GM04504 (cell line): ENCODE data around the gene KCNIP4.

Source experiments
- DNase-seq: peaks from one replicate; pipeline ENCODE4 v3.0.0-alpha.2; 2012; ENCODE audit warnings: low read depth

Gene KCNIP4

GRCh38 chr4:21061902-21062301 lies 886.7 kb downstream of the KCNIP4 start:
- no peak for DNase-seq

- DNase-seq, result no peak
Observed at GRCh38 chr4:21046141-21046540, 902.4 kb downstream of the KCNIP4 start.

- DNase-seq, result no peak
Observed at GRCh38 chr4:21045119-21045518, 903.5 kb downstream of the KCNIP4 start.

- no peak for DNase-seq
Observed at GRCh38 chr4:21041708-21042107, 906.9 kb downstream of the KCNIP4 start.

- DNase-seq, result no peak
Observed at GRCh38 chr4:21034728-21035127, 913.8 kb downstream of the KCNIP4 start.

- DNase-seq, result no peak
Observed at GRCh38 chr4:21032089-21032645, 916.4 kb downstream of the KCNIP4 start.

- DNase-seq, result no peak
Observed at GRCh38 chr4:21018817-21019216, 929.8 kb downstream of the KCNIP4 start.

- DNase-seq, result no peak
Observed at GRCh38 chr4:21013501-21013900, 935.1 kb downstream of the KCNIP4 start.

GRCh38 chr4:21012851-21013331 lies 935.7 kb downstream of the KCNIP4 start:
- DNase-seq, result no peak

GRCh38 chr4:21011106-21011505 lies 937.5 kb downstream of the KCNIP4 start:
- no peak for DNase-seq

GRCh38 chr4:21009956-21010355 lies 938.6 kb downstream of the KCNIP4 start:
- DNase-seq, result no peak

- no peak for DNase-seq
Observed at GRCh38 chr4:21005647-21006046, 942.9 kb downstream of the KCNIP4 start.

- no peak for DNase-seq
Observed at GRCh38 chr4:21002976-21003375, 945.6 kb downstream of the KCNIP4 start.

- DNase-seq, result no peak
Observed at GRCh38 chr4:21002286-21002685, 946.3 kb downstream of the KCNIP4 start.

- DNase-seq, result no peak
Observed at GRCh38 chr4:21001490-21001889, 947.1 kb downstream of the KCNIP4 start.

GRCh38 chr4:20997886-20998285 lies 950.7 kb downstream of the KCNIP4 start:
- no peak for DNase-seq

GRCh38 chr4:20995610-20996009 lies 953.0 kb downstream of the KCNIP4 start:
- DNase-seq, result no peak

- no peak for DNase-seq
Observed at GRCh38 chr4:20995015-20995414, 953.6 kb downstream of the KCNIP4 start.

GRCh38 chr4:20992002-20992401 lies 956.6 kb downstream of the KCNIP4 start:
- DNase-seq, result no peak

GRCh38 chr4:20987191-20987590 lies 961.4 kb downstream of the KCNIP4 start:
- DNase-seq, result no peak

- DNase-seq, result no peak
Observed at GRCh38 chr4:20984576-20984836, 964.1 kb downstream of the KCNIP4 start.

- no peak for DNase-seq
Observed at GRCh38 chr4:20983763-20984575, 964.6 kb downstream of the KCNIP4 start.

- no peak for DNase-seq
Observed at GRCh38 chr4:20982544-20982943, 966.0 kb downstream of the KCNIP4 start.

GRCh38 chr4:20960291-20960690 lies 988.3 kb downstream of the KCNIP4 start:
- no peak for DNase-seq
